ENCODE measurements around the gene RPP25. TPM values are rescaled to one million over a fixed set of nuclear protein-coding genes. Genes with fewer than 3 reads are reported as not detected.

RPP25 gene
- total and polyA plus RNA-seq, 2 donors (not counting 1 experiment from before 2014, with no cell fraction given): 0.92 to 3.1 TPM

DNA sequence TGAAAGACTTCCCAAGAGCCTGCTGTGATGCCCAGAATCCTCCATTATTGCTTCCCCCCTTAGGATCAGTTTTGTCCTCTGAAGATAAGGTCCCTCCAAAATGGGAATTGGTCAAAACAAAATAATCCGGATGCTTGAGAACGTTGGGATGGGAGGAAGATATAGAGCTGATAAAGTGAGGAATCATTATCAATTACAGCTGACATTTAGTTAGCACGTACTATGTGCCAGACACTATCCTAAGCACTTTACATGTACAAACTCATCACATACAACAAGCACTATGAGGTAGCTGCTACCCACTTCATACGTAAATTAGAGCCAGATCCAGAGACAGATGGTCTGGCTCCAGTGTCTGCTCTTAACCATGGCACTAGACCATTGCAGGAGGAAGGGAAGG lies 6.6 kb upstream of the RPP25 start:
- Mint-ChIP-seq H3K27me3 (peaks cover 50% of the 10 kb centered on the region), H3K4me3 (no peak overlapping the region), H3K4me1 (peaks cover 11% of the 10 kb centered on the region), H3K9me3 (ENCODE audit: insufficient read depth) (no peaks in the 10 kb centered on the region), H3K27ac (no peak overlapping the region)
- Histone ChIP-seq H3K27ac (ENCODE audit: low read length in 2 of 2) (no peak overlapping the region), H3K9ac (ENCODE audit: low read length) (no peak overlapping the region), H3K79me2 (ENCODE audit: control insufficient read depth, insufficient read depth, low read length) (no peaks in the 10 kb centered on the region), H3K4me3 (ENCODE audit: control extremely low read depth in 1 of 5, extremely low read depth in 1 of 5, insufficient read depth in 1 of 5, low read depth in 2 of 5, low read length in 4 of 5) (no peak overlapping the region), H3K9me3 (ENCODE audit: control extremely low read depth in 1 of 3, control insufficient read depth in 2 of 3, insufficient read depth in 1 of 3, low read length in 2 of 3) (peaks cover 0 to 6% (median 0%) of the 10 kb centered on the region in 3 donors), H3K4me2 (replicated peaks; ENCODE audit: low read depth, low read length, poor library complexity, severe bottlenecking) (no peak overlapping the region), H4K20me1 (ENCODE audit: control insufficient read depth, insufficient read depth, low read length, poor library complexity, severe bottlenecking) (no peaks in the 10 kb centered on the region), H3K27me3 (replicated peaks in 1 of 4; ENCODE audit: control extremely low read depth in 1 of 4, control insufficient read depth in 3 of 4, insufficient read depth in 4 of 4, low read length in 3 of 4) (peaks cover 0 to 30% (median 21%) of the 10 kb centered on the region in 4 experiments), H2AFZ (ENCODE audit: insufficient read depth, low read depth, low read length, poor library complexity, severe bottlenecking) (no peak overlapping the region), H3K36me3 (replicated peaks in 1 of 2; ENCODE audit: control extremely low read depth in 1 of 2, control insufficient read depth in 1 of 2, extremely low read depth in 1 of 2, insufficient read depth in 2 of 2, low read length in 1 of 2) (no peaks in the 10 kb centered on the region), H3K4me1 (ENCODE audit: control insufficient read depth in 2 of 2, insufficient read depth in 2 of 2, low read length in 2 of 2) (peaks cover 11 to 12% of the 10 kb centered on the region in 2 donors)
- intact Hi-C loops (cut with micrococcal nuclease): no loop called here
- TF ChIP-seq EZH2 (IDR thresholded peaks at IDR 0.05; ENCODE audit: borderline replicate concordance, insufficient read depth, low read depth, low read length, poor library complexity, severe bottlenecking): no peak
- ATAC-seq (ENCODE audit: low read depth) (no peak), DNase-seq (no peak)
- 100% methylated on average over 1 of the region's 4 CpGs for WGBS (ENCODE audit: insufficient coverage)
- ChIA-PET POLR2A (no interaction called here), CTCF (interaction anchor here (1.4 to 2.4 kb wide), 4 partner anchors 12 to 164 kb away, joined by 3 to 12 read pairs (median 3); no protein-coding TSS in a partner anchor)

DNA sequence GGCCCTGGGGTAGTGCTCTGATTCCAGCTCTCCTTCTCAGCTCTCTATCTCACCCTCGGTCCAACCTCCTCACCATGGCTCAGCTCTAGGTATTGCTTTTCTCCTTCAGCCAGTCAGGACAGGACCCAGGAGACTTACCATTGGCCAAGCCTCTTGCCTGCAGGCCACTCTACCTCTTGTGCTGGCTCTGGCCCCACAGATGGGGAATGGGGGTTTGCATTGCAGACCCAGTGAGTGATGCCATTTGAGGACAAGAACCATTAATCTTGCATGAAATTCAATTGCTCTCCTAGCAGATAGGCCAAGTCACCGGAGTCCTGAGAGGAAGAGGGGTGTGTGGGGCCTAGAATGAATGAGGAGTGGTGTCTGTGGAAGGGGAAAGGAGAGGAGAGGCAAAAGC lies 6.1 kb upstream of the RPP25 start:
- Mint-ChIP-seq H3K27me3 (peaks cover 54% of the 10 kb centered on the region), H3K9me3 (ENCODE audit: insufficient read depth) (no peaks in the 10 kb centered on the region), H3K27ac (no peak overlapping the region), H3K4me1 (peaks cover 15% of the 10 kb centered on the region), H3K4me3 (no peak overlapping the region)
- Histone ChIP-seq H3K4me3 (ENCODE audit: control extremely low read depth in 1 of 5, extremely low read depth in 1 of 5, insufficient read depth in 1 of 5, low read depth in 2 of 5, low read length in 4 of 5) (no peak overlapping the region), H3K36me3 (replicated peaks in 1 of 2; ENCODE audit: control extremely low read depth in 1 of 2, control insufficient read depth in 1 of 2, extremely low read depth in 1 of 2, insufficient read depth in 2 of 2, low read length in 1 of 2) (no peaks in the 10 kb centered on the region), H3K27ac (ENCODE audit: low read length in 2 of 2) (no peak overlapping the region), H3K27me3 (replicated peaks in 1 of 4; ENCODE audit: control extremely low read depth in 1 of 4, control insufficient read depth in 3 of 4, insufficient read depth in 4 of 4, low read length in 3 of 4) (peaks cover 0 to 36% (median 26%) of the 10 kb centered on the region in 4 experiments), H2AFZ (ENCODE audit: insufficient read depth, low read depth, low read length, poor library complexity, severe bottlenecking) (no peak overlapping the region), H3K9ac (ENCODE audit: low read length) (no peak overlapping the region), H3K4me2 (replicated peaks; ENCODE audit: low read depth, low read length, poor library complexity, severe bottlenecking) (no peak overlapping the region), H3K79me2 (ENCODE audit: control insufficient read depth, insufficient read depth, low read length) (no peaks in the 10 kb centered on the region), H3K9me3 (ENCODE audit: control extremely low read depth in 1 of 3, control insufficient read depth in 2 of 3, insufficient read depth in 1 of 3, low read length in 2 of 3) (peaks cover 0 to 10% (median 0%) of the 10 kb centered on the region in 3 donors), H4K20me1 (ENCODE audit: control insufficient read depth, insufficient read depth, low read length, poor library complexity, severe bottlenecking) (peaks cover 1% of the 10 kb centered on the region), H3K4me1 (ENCODE audit: control insufficient read depth in 2 of 2, insufficient read depth in 2 of 2, low read length in 2 of 2) (peaks cover 17% of the 10 kb centered on the region in 2 donors)
- ChIA-PET POLR2A (no interaction called here), CTCF (interaction anchor here (0.6 to 2.4 kb wide), 4 partner anchors 12 to 61 kb away, joined by 3 to 12 read pairs (median 4); no protein-coding TSS in a partner anchor)
- ATAC-seq (ENCODE audit: low read depth) (no peak), DNase-seq (no peak)
- 50% methylated on average over 2 of the region's 2 CpGs for WGBS (ENCODE audit: insufficient coverage)
- TF ChIP-seq EZH2 (IDR thresholded peaks at IDR 0.05; ENCODE audit: borderline replicate concordance, insufficient read depth, low read depth, low read length, poor library complexity, severe bottlenecking): no peak
- TF ChIP-seq, protein P1, sequence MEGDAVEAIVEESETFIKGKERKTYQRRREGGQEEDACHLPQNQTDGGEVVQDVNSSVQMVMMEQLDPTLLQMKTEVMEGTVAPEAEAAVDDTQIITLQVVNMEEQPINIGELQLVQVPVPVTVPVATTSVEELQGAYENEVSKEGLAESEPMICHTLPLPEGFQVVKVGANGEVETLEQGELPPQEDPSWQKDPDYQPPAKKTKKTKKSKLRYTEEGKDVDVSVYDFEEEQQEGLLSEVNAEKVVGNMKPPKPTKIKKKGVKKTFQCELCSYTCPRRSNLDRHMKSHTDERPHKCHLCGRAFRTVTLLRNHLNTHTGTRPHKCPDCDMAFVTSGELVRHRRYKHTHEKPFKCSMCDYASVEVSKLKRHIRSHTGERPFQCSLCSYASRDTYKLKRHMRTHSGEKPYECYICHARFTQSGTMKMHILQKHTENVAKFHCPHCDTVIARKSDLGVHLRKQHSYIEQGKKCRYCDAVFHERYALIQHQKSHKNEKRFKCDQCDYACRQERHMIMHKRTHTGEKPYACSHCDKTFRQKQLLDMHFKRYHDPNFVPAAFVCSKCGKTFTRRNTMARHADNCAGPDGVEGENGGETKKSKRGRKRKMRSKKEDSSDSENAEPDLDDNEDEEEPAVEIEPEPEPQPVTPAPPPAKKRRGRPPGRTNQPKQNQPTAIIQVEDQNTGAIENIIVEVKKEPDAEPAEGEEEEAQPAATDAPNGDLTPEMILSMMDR (IDR thresholded peaks at IDR 0.05): no peak
- intact Hi-C loops (cut with micrococcal nuclease): no loop called here
